ENCODE results near the gene ERICH4. TPM values are rescaled to one million over a fixed set of nuclear protein-coding genes. Genes with fewer than 3 reads are reported as not detected.
"Not testable (repeated sequence)": the region's sequence is repeated elsewhere in the genome, so short reads cannot be mapped to it uniquely, and the experiment has no call there.

Gene ERICH4
- total RNA-seq, 2 experiments from 2014 or later = not detected

DNA sequence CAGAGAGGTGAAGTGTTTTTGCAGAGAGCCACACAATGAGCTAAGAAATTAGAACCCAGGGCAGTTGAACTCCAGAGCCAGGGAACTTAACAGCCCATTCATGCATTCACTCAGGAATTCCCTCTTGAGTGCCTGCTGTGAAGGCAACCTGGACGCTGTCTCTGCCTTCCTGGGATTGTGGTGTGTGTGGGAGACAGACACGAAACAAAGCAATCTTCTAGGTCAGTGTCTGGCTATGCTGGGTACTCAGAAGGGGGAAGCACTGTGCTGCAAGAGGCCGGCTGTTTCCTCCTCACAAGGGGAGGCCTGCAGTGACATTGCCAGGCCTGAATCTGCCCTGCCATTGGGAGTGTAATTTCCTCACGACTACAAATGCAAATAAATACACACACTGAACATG is 35.7 kb upstream of the ERICH4 start:
- H3K36me3 Mint-ChIP-seq (ENCODE audit: low read depth) = no peaks in the 10 kb centered on the region
- peaks cover 9% of the 10 kb centered on the region for H3K4me1 Mint-ChIP-seq (ENCODE audit: low read depth)
- DNase-seq = no peak
- intact Hi-C loops (cut with micrococcal nuclease) = no loop called here
- no peak overlapping the region for H3K4me3 Mint-ChIP-seq
- no peaks in the 10 kb centered on the region for H3K27me3 Mint-ChIP-seq (ENCODE audit: low read depth)
- no peaks in the 10 kb centered on the region for H3K9me3 Mint-ChIP-seq
- H3K27ac Mint-ChIP-seq = no peak overlapping the region
- CTCF ChIA-PET = interaction anchor here (0.7 kb wide), 1 partner anchor 232 kb away, joined by 3 read pairs; no protein-coding TSS in a partner anchor

DNA sequence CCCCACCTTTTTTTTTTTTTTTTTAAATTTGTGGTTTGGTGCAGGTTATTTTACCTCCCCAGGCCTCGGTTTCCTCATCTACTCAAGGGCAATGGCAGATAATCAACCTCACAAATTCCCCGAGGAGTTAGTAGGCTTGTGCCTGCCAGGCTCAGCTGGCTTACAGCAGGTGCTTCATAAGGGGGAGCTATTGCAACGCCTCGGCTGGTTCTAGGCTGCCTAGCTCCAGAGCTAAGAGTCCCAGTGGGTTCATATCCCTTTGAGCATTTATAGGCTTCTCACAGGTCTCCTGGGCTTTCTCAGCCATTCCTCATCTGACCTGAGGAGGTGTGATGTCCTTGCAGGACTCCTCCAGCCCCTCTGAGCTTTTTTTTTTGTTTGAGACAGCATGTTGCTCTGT is 34.7 kb upstream of the ERICH4 start:
- CTCF ChIA-PET = interaction anchor here (0.7 to 1.5 kb wide), 3 partner anchors 161 to 234 kb away, joined by 3 to 6 read pairs (median 6); no protein-coding TSS in a partner anchor
- no peak overlapping the region for H3K27ac Mint-ChIP-seq

DNA sequence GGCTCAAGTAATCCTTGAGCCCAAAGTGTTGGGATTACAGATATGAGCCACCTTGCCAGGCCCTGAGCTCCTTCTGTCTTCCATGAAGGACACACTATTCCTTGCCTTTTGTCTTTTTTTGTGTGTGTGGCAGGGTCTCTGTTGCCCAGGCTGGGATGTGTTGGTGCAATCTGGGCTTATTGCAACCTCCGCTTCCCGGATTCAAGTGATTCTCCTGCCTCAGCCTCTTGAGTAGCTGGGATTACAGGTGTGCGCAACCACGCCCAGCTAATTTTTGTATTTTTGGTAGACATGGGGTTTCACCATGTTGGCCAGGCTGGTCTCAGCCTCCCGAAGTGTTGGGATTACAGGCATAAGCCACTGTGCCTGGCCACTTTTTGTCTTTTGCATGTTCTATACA is 34.1 kb upstream of the ERICH4 start:
- intact Hi-C loops (cut with micrococcal nuclease); H3K27me3 Mint-ChIP-seq (ENCODE audit: low read depth); H3K36me3 Mint-ChIP-seq (ENCODE audit: low read depth); H3K4me3 Mint-ChIP-seq; H3K4me1 Mint-ChIP-seq (ENCODE audit: low read depth); DNase-seq; H3K9me3 Mint-ChIP-seq; H3K27ac Mint-ChIP-seq: not testable (repeated sequence)
- CTCF ChIA-PET = interaction anchor here (1.5 kb wide), 1 partner anchor 233 kb away, joined by 3 read pairs; no protein-coding TSS in a partner anchor

More for the DNA sequence above, 34.7 kb upstream of the ERICH4 start:
- no peaks in the 10 kb centered on the region for H3K36me3 Mint-ChIP-seq (ENCODE audit: low read depth)
- H3K9me3 Mint-ChIP-seq = no peaks in the 10 kb centered on the region
- peaks cover 9% of the 10 kb centered on the region for H3K4me1 Mint-ChIP-seq (ENCODE audit: low read depth)
- no peaks in the 10 kb centered on the region for H3K27me3 Mint-ChIP-seq (ENCODE audit: low read depth)
- no peak for DNase-seq
- intact Hi-C loops (cut with micrococcal nuclease) = no loop called here
- H3K4me3 Mint-ChIP-seq = no peak overlapping the region

GRCh38 chr19:41409288-41409687 is 33.7 kb upstream of the ERICH4 start:
- H3K27me3 Mint-ChIP-seq (ENCODE audit: low read depth) = no peaks in the 10 kb centered on the region
- H3K27ac Mint-ChIP-seq = no peak overlapping the region
- intact Hi-C loops (cut with micrococcal nuclease) = no loop called here
- CTCF ChIA-PET = interaction anchor here (1.5 kb wide), 1 partner anchor 233 kb away, joined by 3 read pairs; no protein-coding TSS in a partner anchor
- H3K4me1 Mint-ChIP-seq (ENCODE audit: low read depth) = peaks cover 7% of the 10 kb centered on the region
- peaks cover 4% of the 10 kb centered on the region for H3K36me3 Mint-ChIP-seq (ENCODE audit: low read depth)
- no peak overlapping the region for H3K4me3 Mint-ChIP-seq
- H3K9me3 Mint-ChIP-seq = no peaks in the 10 kb centered on the region
- DNase-seq = no peak

- intact Hi-C loops (cut with micrococcal nuclease) = no loop called here
- Mint-ChIP-seq H3K4me3 (no peak overlapping the region), H3K27ac (no peak overlapping the region), H3K4me1 (ENCODE audit: low read depth) (peaks cover 7% of the 10 kb centered on the region), H3K9me3 (no peaks in the 10 kb centered on the region), H3K27me3 (ENCODE audit: low read depth) (no peaks in the 10 kb centered on the region), H3K36me3 (ENCODE audit: low read depth) (peaks cover 4% of the 10 kb centered on the region)
- DNase-seq = no peak
- CTCF ChIA-PET = no interaction called here
Observed at GRCh38 chr19:41410336-41411054, 32.5 kb upstream of the ERICH4 start.

DNA sequence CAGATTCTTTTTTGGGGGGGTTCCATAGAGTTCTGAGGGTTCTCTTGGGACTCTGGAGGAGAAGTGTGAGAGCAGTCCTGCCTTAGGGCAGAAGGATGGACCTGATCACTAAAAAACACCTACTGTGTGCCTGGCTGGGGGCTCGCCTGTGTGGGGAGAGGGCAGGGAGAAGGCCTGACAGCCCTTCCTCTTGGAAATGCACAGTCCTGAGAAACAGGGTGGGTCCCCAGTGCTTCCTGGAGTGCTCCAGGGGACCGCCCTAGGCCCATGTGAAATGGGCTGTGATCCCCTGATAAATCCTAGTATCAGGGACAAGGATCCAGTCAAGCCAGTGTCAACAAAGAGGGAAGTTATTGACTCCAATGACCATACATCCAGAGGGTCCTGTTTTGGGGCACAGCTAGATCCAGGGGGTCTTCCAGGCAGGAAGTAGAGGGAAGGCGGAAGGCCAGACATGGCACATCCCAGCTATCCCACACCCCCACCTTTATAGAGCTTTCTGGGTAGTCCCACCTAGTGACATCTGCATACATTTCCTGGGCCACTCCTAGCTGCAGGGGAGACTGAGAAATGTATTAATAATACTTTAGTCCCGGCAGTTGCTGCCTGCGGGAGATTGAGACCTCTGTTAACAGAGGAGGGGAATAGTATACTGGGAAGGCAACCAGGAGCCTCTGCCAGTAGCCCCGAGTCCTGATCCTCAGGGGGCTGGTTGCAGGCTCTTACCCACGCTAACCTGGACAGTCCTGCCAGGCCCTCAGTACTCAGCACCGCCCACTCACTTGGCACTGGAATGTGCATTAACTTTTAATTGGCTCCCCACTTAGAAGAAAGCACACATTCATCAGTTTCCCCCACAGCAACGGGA is 31.6 kb upstream of the ERICH4 start:
- intact Hi-C loops (cut with micrococcal nuclease) = no loop called here
- no peaks in the 10 kb centered on the region for H3K9me3 Mint-ChIP-seq
- H3K4me3 Mint-ChIP-seq = no peak overlapping the region
- H3K4me1 Mint-ChIP-seq (ENCODE audit: low read depth) = peaks cover 7% of the 10 kb centered on the region
- no peaks in the 10 kb centered on the region for H3K27me3 Mint-ChIP-seq (ENCODE audit: low read depth)
- no peak overlapping the region for H3K27ac Mint-ChIP-seq
- peaks cover 4% of the 10 kb centered on the region for H3K36me3 Mint-ChIP-seq (ENCODE audit: low read depth)
- DNase-seq = no peak
- CTCF ChIA-PET = no interaction called here

- intact Hi-C loops (cut with micrococcal nuclease) = no loop called here
- peaks cover 4% of the 10 kb centered on the region for H3K36me3 Mint-ChIP-seq (ENCODE audit: low read depth)
- H3K4me3 Mint-ChIP-seq = no peak overlapping the region
- DNase-seq = no peak
- peaks cover 7% of the 10 kb centered on the region for H3K4me1 Mint-ChIP-seq (ENCODE audit: low read depth)
- no peak overlapping the region for H3K27ac Mint-ChIP-seq
- H3K27me3 Mint-ChIP-seq (ENCODE audit: low read depth) = no peaks in the 10 kb centered on the region
- CTCF ChIA-PET = no interaction called here
- no peaks in the 10 kb centered on the region for H3K9me3 Mint-ChIP-seq
Observed at GRCh38 chr19:41411968-41412265, 31.0 kb upstream of the ERICH4 start.

- H3K36me3 Mint-ChIP-seq (ENCODE audit: low read depth) = peaks cover 4% of the 10 kb centered on the region
- peaks cover 7% of the 10 kb centered on the region for H3K4me1 Mint-ChIP-seq (ENCODE audit: low read depth)
- H3K27me3 Mint-ChIP-seq (ENCODE audit: low read depth) = no peaks in the 10 kb centered on the region
- CTCF ChIA-PET = no interaction called here
- no peak for DNase-seq
- H3K4me3 Mint-ChIP-seq = no peak overlapping the region
- intact Hi-C loops (cut with micrococcal nuclease) = no loop called here
- no peak overlapping the region for H3K27ac Mint-ChIP-seq
- H3K9me3 Mint-ChIP-seq = no peaks in the 10 kb centered on the region
Observed at GRCh38 chr19:41412953-41413352, 30.0 kb upstream of the ERICH4 start.

- Mint-ChIP-seq H3K4me3 (no peak overlapping the region), H3K36me3 (ENCODE audit: low read depth) (peaks cover 4% of the 10 kb centered on the region), H3K4me1 (ENCODE audit: low read depth) (peaks cover 7% of the 10 kb centered on the region), H3K27me3 (ENCODE audit: low read depth) (no peaks in the 10 kb centered on the region), H3K27ac (no peak overlapping the region), H3K9me3 (no peaks in the 10 kb centered on the region)
- intact Hi-C loops (cut with micrococcal nuclease) = no loop called here
- no peak for DNase-seq
- CTCF ChIA-PET = no interaction called here
Observed at GRCh38 chr19:41413947-41414346, 29.0 kb upstream of the ERICH4 start.

GRCh38 chr19:41414461-41414860 is 28.5 kb upstream of the ERICH4 start:
- Mint-ChIP-seq H3K36me3 (ENCODE audit: low read depth) (peaks cover 4% of the 10 kb centered on the region), H3K9me3 (no peaks in the 10 kb centered on the region), H3K27ac (no peak overlapping the region), H3K27me3 (ENCODE audit: low read depth) (no peaks in the 10 kb centered on the region), H3K4me3 (no peak overlapping the region), H3K4me1 (ENCODE audit: low read depth) (peaks cover 3% of the 10 kb centered on the region)
- CTCF ChIA-PET = no interaction called here
- intact Hi-C loops (cut with micrococcal nuclease) = no loop called here
- no peak for DNase-seq

GRCh38 chr19:41415154-41415571 is 27.8 kb upstream of the ERICH4 start:
- Mint-ChIP-seq H3K9me3 (no peaks in the 10 kb centered on the region), H3K4me1 (ENCODE audit: low read depth) (no peaks in the 10 kb centered on the region), H3K36me3 (ENCODE audit: low read depth) (peaks cover 4% of the 10 kb centered on the region), H3K4me3 (no peak overlapping the region), H3K27me3 (ENCODE audit: low read depth) (no peaks in the 10 kb centered on the region), H3K27ac (no peak overlapping the region)
- intact Hi-C loops (cut with micrococcal nuclease) = no loop called here
- DNase-seq = no peak
- CTCF ChIA-PET = no interaction called here

- no peak overlapping the region for H3K4me3 Mint-ChIP-seq
- no peak overlapping the region for H3K27ac Mint-ChIP-seq
- H3K4me1 Mint-ChIP-seq (ENCODE audit: low read depth) = no peaks in the 10 kb centered on the region
- CTCF ChIA-PET = no interaction called here
- H3K36me3 Mint-ChIP-seq (ENCODE audit: low read depth) = peaks cover 6% of the 10 kb centered on the region
- no peak for DNase-seq
- intact Hi-C loops (cut with micrococcal nuclease) = no loop called here
- no peaks in the 10 kb centered on the region for H3K27me3 Mint-ChIP-seq (ENCODE audit: low read depth)
- H3K9me3 Mint-ChIP-seq = no peaks in the 10 kb centered on the region
Observed at GRCh38 chr19:41416194-41416674, 26.7 kb upstream of the ERICH4 start.

All from activated naive CD4-positive, alpha-beta T cell treated with anti-CD3 and anti-CD28 coated beads for 36 hours (primary cell).